Natural killer cell treated with Interleukin-12 subunit alpha and Interleukin-12 subunit beta and Interleukin-15 and Interleukin-18, amount 100 ng/mL, for 72 hours (primary cell): ENCODE data around the gene OR51B4. TPM values are rescaled to one million over a fixed set of nuclear protein-coding genes. Genes with fewer than 3 reads are reported as not detected.
"Not testable (repeated sequence)": the region's sequence is repeated elsewhere in the genome, so short reads cannot be mapped to it uniquely, and the experiment has no call there.

ENCODE experiments used
- ATAC-seq, 2 donors: fragments of 150-1000 bp; cut with Tn5 transposase in 1 of 2; sonication (Bioruptor Pico), chemical (Tn5 transposase) in 1 of 2; 2 replicates each; pipeline ENCODE4 v1.10.0; 2021
- DNase-seq: peaks from one replicate; pipeline ENCODE4 v3.0.0; 2022; ENCODE audit warnings: low spot score
- H3K27ac Mint-ChIP-seq, 2 donors: 1 replicate in 1 of 2; 2 replicates in 1 of 2; pipeline ENCODE4 v1.8.0; 2022; ENCODE audit warnings: mixed read lengths in 2 of 2, mild to moderate bottlenecking in 1 of 2, moderate library complexity in 1 of 2
- H3K27me3 Mint-ChIP-seq, 2 donors: 1 replicate in 1 of 2; 2 replicates in 1 of 2; pipeline ENCODE4 v1.8.0; 2022; ENCODE audit warnings: mixed read lengths in 2 of 2
- H3K36me3 Mint-ChIP-seq: one replicate; pipeline ENCODE4 v1.8.0; 2022; ENCODE audit warnings: mixed read lengths
- H3K4me1 Mint-ChIP-seq, 2 donors: 1 replicate in 1 of 2; 2 replicates in 1 of 2; pipeline ENCODE4 v1.8.0; 2022; ENCODE audit warnings: low read depth in 2 of 2, mixed read lengths in 2 of 2, mild to moderate bottlenecking in 1 of 2
- H3K4me3 Mint-ChIP-seq: one replicate; pipeline ENCODE4 v1.8.0; 2022; ENCODE audit warnings: mixed read lengths
- H3K9me3 Mint-ChIP-seq: 2 replicates; pipeline ENCODE4 v1.8.0; 2022; ENCODE audit warnings: mixed read lengths
- total RNA-seq, 2 donors: library from RNA; stranded (reverse); gene quantifications; one replicate each; pipeline ENCODE4 v1.2.3, GENCODE V29; 2022

The OR51B4 gene
- total RNA-seq, 2 donors from 2014 or later, result not detected

- Mint-ChIP-seq H3K9me3 (no peaks in the 10 kb centered on the region), H3K27ac (no peak overlapping the region), H3K4me3 (no peak overlapping the region), H3K27me3 (peaks cover 2 to 5% of the 10 kb centered on the region in 2 donors), H3K4me1 (no peaks in the 10 kb centered on the region), H3K36me3 (no peaks in the 10 kb centered on the region)
- no peak for DNase-seq
- ATAC-seq, result no peak
Observed at GRCh38 chr11:5310423-5310822, 8.7 kb upstream of the OR51B4 start.

GRCh38 chr11:5307256-5308019 lies 5.7 kb upstream of the OR51B4 start:
- no peaks in the 10 kb centered on the region for H3K9me3 Mint-ChIP-seq
- no peak overlapping the region for H3K4me3 Mint-ChIP-seq
- H3K27me3 Mint-ChIP-seq, result peaks cover 2 to 5% of the 10 kb centered on the region in 2 donors
- no peak for ATAC-seq
- H3K27ac Mint-ChIP-seq, result no peak overlapping the region
- no peak for DNase-seq
- H3K4me1 Mint-ChIP-seq, result no peaks in the 10 kb centered on the region
- H3K36me3 Mint-ChIP-seq, result no peaks in the 10 kb centered on the region

GRCh38 chr11:5304046-5304445 lies 2.3 kb upstream of the OR51B4 start:
- Mint-ChIP-seq H3K27me3 (peaks cover 2 to 13% of the 10 kb centered on the region in 2 donors), H3K4me3 (no peak overlapping the region), H3K36me3 (no peaks in the 10 kb centered on the region), H3K9me3 (peaks cover 4% of the 10 kb centered on the region), H3K27ac (no peak overlapping the region), H3K4me1 (no peaks in the 10 kb centered on the region)
- no peak for DNase-seq
- ATAC-seq, result no peak

GRCh38 chr11:5303626-5304025 lies 1.9 kb upstream of the OR51B4 start:
- Mint-ChIP-seq H3K27me3 (peaks cover 2 to 13% of the 10 kb centered on the region in 2 donors), H3K36me3 (no peaks in the 10 kb centered on the region), H3K27ac (no peak overlapping the region), H3K4me3 (no peak overlapping the region), H3K9me3 (peaks cover 4% of the 10 kb centered on the region), H3K4me1 (no peaks in the 10 kb centered on the region)
- no peak for ATAC-seq
- DNase-seq, result no peak

GRCh38 chr11:5300251-5300650 lies 1.5 kb downstream of the OR51B4 start:
- DNase-seq, result no peak
- H3K4me3 Mint-ChIP-seq, result no peak overlapping the region
- no peak for ATAC-seq
- no peaks in the 10 kb centered on the region for H3K4me1 Mint-ChIP-seq
- no peak overlapping the region for H3K27ac Mint-ChIP-seq
- peaks cover 4% of the 10 kb centered on the region for H3K9me3 Mint-ChIP-seq
- H3K27me3 Mint-ChIP-seq, result peaks cover 3 to 8% of the 10 kb centered on the region in 2 donors
- H3K36me3 Mint-ChIP-seq, result no peaks in the 10 kb centered on the region

GRCh38 chr11:5298451-5298850 lies 3.3 kb downstream of the OR51B4 start:
- peaks cover 3 to 8% of the 10 kb centered on the region in 2 donors for H3K27me3 Mint-ChIP-seq
- H3K4me1 Mint-ChIP-seq, result no peaks in the 10 kb centered on the region
- peaks cover 4% of the 10 kb centered on the region for H3K9me3 Mint-ChIP-seq
- no peak overlapping the region for H3K27ac Mint-ChIP-seq
- H3K4me3 Mint-ChIP-seq, result no peak overlapping the region
- DNase-seq (no peak), ATAC-seq (no peak)
- no peaks in the 10 kb centered on the region for H3K36me3 Mint-ChIP-seq

GRCh38 chr11:5297721-5298323 lies 3.9 kb downstream of the OR51B4 start:
- Mint-ChIP-seq H3K27me3 (peaks cover 3 to 8% of the 10 kb centered on the region in 2 donors), H3K4me1 (no peaks in the 10 kb centered on the region), H3K4me3 (no peak overlapping the region)

GRCh38 chr11:5294342-5294995 lies 7.3 kb downstream of the OR51B4 start:
- not testable (repeated sequence) for H3K36me3 Mint-ChIP-seq, H3K4me1 Mint-ChIP-seq, H3K4me3 Mint-ChIP-seq, H3K27ac Mint-ChIP-seq, ATAC-seq, DNase-seq, H3K27me3 Mint-ChIP-seq, H3K9me3 Mint-ChIP-seq

More at GRCh38 chr11:5297721-5298323, 3.9 kb downstream of the OR51B4 start:
- Mint-ChIP-seq H3K27ac (no peak overlapping the region), H3K9me3 (peaks cover 7% of the 10 kb centered on the region), H3K36me3 (no peaks in the 10 kb centered on the region)
- DNase-seq, result no peak
- ATAC-seq, result no peak

- DNase-seq, result no peak
- Mint-ChIP-seq H3K4me3 (no peak overlapping the region), H3K27ac (no peak overlapping the region), H3K36me3 (no peaks in the 10 kb centered on the region), H3K27me3 (peaks cover 0 to 3% of the 10 kb centered on the region in 2 donors), H3K9me3 (peaks cover 3% of the 10 kb centered on the region), H3K4me1 (no peaks in the 10 kb centered on the region)
- no peak for ATAC-seq
Observed at GRCh38 chr11:5293028-5293427, 8.7 kb downstream of the OR51B4 start.

GRCh38 chr11:5291207-5291838 lies 10.4 kb downstream of the OR51B4 start:
- ATAC-seq, result no peak
- Mint-ChIP-seq H3K36me3 (no peaks in the 10 kb centered on the region), H3K4me1 (no peaks in the 10 kb centered on the region), H3K9me3 (peaks cover 3% of the 10 kb centered on the region), H3K27me3 (no peaks in the 10 kb centered on the region), H3K27ac (no peak overlapping the region), H3K4me3 (no peak overlapping the region)
- no peak for DNase-seq

GRCh38 chr11:5290106-5290505 lies 11.6 kb downstream of the OR51B4 start:
- H3K4me1 Mint-ChIP-seq, result no peaks in the 10 kb centered on the region
- no peak for DNase-seq
- no peaks in the 10 kb centered on the region for H3K27me3 Mint-ChIP-seq
- H3K4me3 Mint-ChIP-seq, result no peak overlapping the region
- no peak overlapping the region for H3K27ac Mint-ChIP-seq
- H3K9me3 Mint-ChIP-seq, result peaks cover 3% of the 10 kb centered on the region
- H3K36me3 Mint-ChIP-seq, result no peaks in the 10 kb centered on the region
- no peak for ATAC-seq

GRCh38 chr11:5289696-5290095 lies 12.1 kb downstream of the OR51B4 start:
- Mint-ChIP-seq H3K27me3 (no peaks in the 10 kb centered on the region), H3K27ac (no peak overlapping the region), H3K9me3 (peaks cover 3% of the 10 kb centered on the region), H3K36me3 (no peaks in the 10 kb centered on the region), H3K4me1 (no peaks in the 10 kb centered on the region), H3K4me3 (no peak overlapping the region)
- ATAC-seq (no peak), DNase-seq (no peak)

GRCh38 chr11:5288906-5289550 lies 12.7 kb downstream of the OR51B4 start:
- ATAC-seq, result no peak
- Mint-ChIP-seq H3K27ac (no peak overlapping the region), H3K36me3 (no peaks in the 10 kb centered on the region), H3K4me1 (no peaks in the 10 kb centered on the region), H3K27me3 (no peaks in the 10 kb centered on the region), H3K4me3 (no peak overlapping the region), H3K9me3 (peaks cover 3% of the 10 kb centered on the region)
- no peak for DNase-seq
